K562 (cell line): ENCODE data around the gene ADK. TPM values are rescaled to one million over a fixed set of nuclear protein-coding genes. Genes with fewer than 3 reads are reported as not detected.

Experiments used
- ATAC-seq: fragments of 200-7000 bp; cut with Tn5 transposase; 3 replicates; pipeline ENCODE4 v1.9.1; 2020; ENCODE audit warnings: moderate library complexity
- BruUV-seq: library from RNA; stranded (reverse); fragments of 400-500 nt; replicated peaks from 2 replicates; lab custom pipeline; 2021; lab: Mats Ljungman, UMichigan
- CTCF ChIA-PET: fragments of 300-600 bp; formaldehyde crosslinking; extraction: SDS; loops from one replicate; lab custom pipeline; 2021; ENCODE audit warnings: low intra/inter-chr PET ratio; lab: Yijun Ruan, JAX
- POLR2A ChIA-PET: fragments of 300-600, 350-650 bp; sonication (Branson Sonifier 250); formaldehyde crosslinking; extraction: SDS; loops from one replicate; lab custom pipeline; 2021; ENCODE audit warnings: antibody characterized with exemption, inconsistent platforms; lab: Yijun Ruan, JAX
- DNase-seq, 4 experiments: peaks; one replicate each; pipeline versions ENCODE4 v3.0.0 to v3.0.0-alpha.2; 2011 to 2018; ENCODE audit warnings: low spot score in 3 of 4, mixed read lengths in 3 of 4; ENCODE audit errors: extremely low read depth in 1 of 4
- FAIRE-seq: peaks from 2 replicates; lab custom pipeline; 2011; peaks lifted over from hg19 to GRCh38; lab: Jason Lieb, UNC
- H2AFZ ChIP-seq: 2 replicates; pipeline ENCODE4 v1.6.0; 2011; ENCODE audit warnings: low read depth, low read length, control low read depth, inconsistent platforms
- H3K27ac ChIP-seq: fragments of 200-600 bp; 3 replicates; pipeline ENCODE4 v1.8.0; 2011; ENCODE audit warnings: low read depth, mild to moderate bottlenecking, control low read depth, inconsistent platforms, low read length, moderate library complexity, mixed read lengths; ENCODE audit errors: extremely low read depth
- H3K27me3 ChIP-seq, 2 experiments: fragments of 300-600 bp in 1 of 2; 2 replicates in 1 of 2; 3 replicates in 1 of 2; pipeline versions ENCODE4 v1.6.0 to v1.8.0; 2011; ENCODE audit warnings: inconsistent platforms in 2 of 2, low read length in 2 of 2, mild to moderate bottlenecking in 1 of 2, mixed read lengths in 1 of 2, moderate library complexity in 1 of 2; ENCODE audit not compliant: control insufficient read depth in 2 of 2, insufficient read depth in 2 of 2
- H3K36me3 ChIP-seq: fragments of 300-600 bp; 3 replicates; pipeline ENCODE4 v1.8.0; 2011; ENCODE audit warnings: mild to moderate bottlenecking, low read length, inconsistent platforms; ENCODE audit not compliant: control insufficient read depth, insufficient read depth
- H3K4me1 ChIP-seq, 2 experiments: fragments of 200-600 bp in 1 of 2; replicated peaks in 1 of 2; 2 replicates in 1 of 2; 3 replicates in 1 of 2; pipeline versions ENCODE4 v1.5.1 to v1.8.0; 2011; ENCODE audit warnings: inconsistent platforms in 2 of 2, low read length in 2 of 2, mild to moderate bottlenecking in 1 of 2, mixed read lengths in 1 of 2, moderate library complexity in 1 of 2; ENCODE audit not compliant: control insufficient read depth in 2 of 2, insufficient read depth in 2 of 2
- H3K4me2 ChIP-seq: 2 replicates; pipeline ENCODE4 v1.6.1; 2011; ENCODE audit warnings: low read length, control low read depth, inconsistent platforms, mixed read lengths; ENCODE audit not compliant: insufficient read depth
- H3K4me3 ChIP-seq: fragments of 200-600 bp; sonication (generic), shearing (Covaris generic); 2 replicates; pipeline ENCODE4 v1.5.1; 2016; ENCODE audit warnings: control low read depth, inconsistent platforms
- H3K79me2 ChIP-seq: fragments of 200-600 bp; 3 replicates; pipeline ENCODE4 v1.8.0; 2011; ENCODE audit warnings: low read length, inconsistent platforms; ENCODE audit not compliant: control insufficient read depth, insufficient read depth
- H3K9ac ChIP-seq, 2 experiments: 2 replicates each; pipeline versions ENCODE4 v1.6.0 to v1.6.1; 2011; ENCODE audit warnings: low read depth in 2 of 2, low read length in 2 of 2, control low read depth in 1 of 2, inconsistent platforms in 1 of 2, mild to moderate bottlenecking in 1 of 2, mixed read lengths in 1 of 2; ENCODE audit not compliant: insufficient read depth in 1 of 2
- H3K9me1 ChIP-seq: one replicate; pipeline ENCODE4 v1.6.0; 2011; ENCODE audit warnings: inconsistent platforms, mild to moderate bottlenecking, low read length, moderate library complexity; ENCODE audit not compliant: control insufficient read depth, insufficient read depth
- H3K9me3 ChIP-seq: replicated peaks from 2 replicates; pipeline ENCODE4 v1.5.1; 2011; ENCODE audit warnings: low read depth, low read length, inconsistent platforms; ENCODE audit not compliant: control insufficient read depth, insufficient read depth
- H4K20me1 ChIP-seq: replicated peaks from 2 replicates; pipeline ENCODE4 v1.6.1; 2011; ENCODE audit warnings: low read length, inconsistent platforms, mixed read lengths; ENCODE audit not compliant: control insufficient read depth, insufficient read depth
- ARID2 ChIP-seq: fragments of 450-650 bp; IDR thresholded peaks from 2 replicates; pipeline ENCODE4 v1.6.1; 2017; ENCODE audit warnings: antibody characterized with exemption, mild to moderate bottlenecking
- BCOR ChIP-seq: fragments of 450-650 bp; IDR thresholded peaks from 2 replicates; pipeline ENCODE4 v1.6.1; 2016
- DLX4 ChIP-seq: fragments of 250-450 bp; sonication (Bioruptor Pico); IDR thresholded peaks from 2 replicates; pipeline ENCODE4 v1.6.1; 2021; ENCODE audit warnings: mild to moderate bottlenecking
- ELK1 ChIP-seq: sonication (generic); formaldehyde crosslinking; IDR thresholded peaks from 2 replicates; pipeline ENCODE4 v1.8.1; 2022; ENCODE audit warnings: missing genetic modification reagents
- EWSR1 ChIP-seq: fragments of 450-650 bp; IDR thresholded peaks from 2 replicates; pipeline ENCODE4 v1.6.1; 2018; ENCODE audit warnings: borderline replicate concordance, mild to moderate bottlenecking, low read depth, moderate library complexity; ENCODE audit not compliant: partially characterized antibody
- HBP1 ChIP-seq: fragments of 450-650 bp; formaldehyde crosslinking; IDR thresholded peaks from 2 replicates; pipeline ENCODE4 v1.4.0; 2022; ENCODE audit warnings: missing genetic modification characterization
- HCFC1 ChIP-seq: IDR thresholded peaks from 2 replicates; pipeline ENCODE4 v1.6.1; 2012; ENCODE audit warnings: low read depth, low read length, improper control_type of control experiment
- HDGF ChIP-seq: fragments of 450-650 bp; IDR thresholded peaks from 2 replicates; pipeline ENCODE4 v1.6.1; 2016
- PBX2 ChIP-seq, 2 experiments: IDR thresholded peaks in 1 of 2; conservative IDR thresholded peaks in 1 of 2; 2 replicates each; pipeline ENCODE4 v1.6.1; 2016; ENCODE audit warnings: low read depth in 2 of 2, mild to moderate bottlenecking in 1 of 2, missing compliant biosample characterization in 1 of 2, missing genetic modification characterization in 1 of 2, moderate library complexity in 1 of 2
- POU5F1 ChIP-seq: fragments of 150-350 bp; IDR thresholded peaks from 2 replicates; pipeline ENCODE4 v1.6.1; 2014; ENCODE audit warnings: borderline replicate concordance, low read length, low read depth, mild to moderate bottlenecking; ENCODE audit not compliant: partially characterized antibody
- SIN3B ChIP-seq: fragments of 450-650 bp; IDR thresholded peaks from 2 replicates; pipeline ENCODE4 v1.6.1; 2017; ENCODE audit warnings: low read depth, mild to moderate bottlenecking, moderate library complexity
- ZBTB17 ChIP-seq: fragments of 450-650 bp; formaldehyde crosslinking; IDR thresholded peaks from 2 replicates; pipeline ENCODE4 v1.4.0; 2020; ENCODE audit warnings: mild to moderate bottlenecking
- ZEB2 ChIP-seq: fragments of 450-650 bp; IDR thresholded peaks from 2 replicates; pipeline ENCODE4 v1.6.1; 2016
- WGBS: fragments of 100-300 bp; shearing (Covaris generic); methylation state at CpG from one replicate; pipeline ENCODE4 v1.1.6; 2016; ENCODE audit warnings: low coverage, mixed read lengths; ENCODE audit not compliant: insufficient coverage; ENCODE audit errors: missing lambda C conversion rate; 5-methylcytosine and 5-hydroxymethylcytosine counted together
- in situ Hi-C: fragments of 300-500 bp; cut with MboI; formaldehyde crosslinking; loops from 4 replicates; pipeline ENCODE4 v1.15.0; 2018; ENCODE audit warnings: inconsistent platforms, mixed read lengths
- intact Hi-C: fragments of 100-400 bp; cut with micrococcal nuclease; formaldehyde crosslinking; loops from 2 replicates; pipeline ENCODE4 v1.14.2; 2022
- polyA plus RNA-seq, 8 experiments: library from polyadenylated mRNA; depleted of rRNA in 4 of 8; stranded (reverse) in 5 of 8; unstranded in 3 of 8; fragments of >200 nt; fragmentation: Nextera tagmentation in 2 of 8; fragmentation: Illumina TruSeq in 1 of 8; extraction: Ambion mirVana in 2 of 8; extraction: Trizol in 1 of 8; gene quantifications; 2 replicates each; pipeline versions ENCODE4 v1.2.1 to v1.2.3, GENCODE V29; 2011 to 2014; ENCODE audit warnings: inconsistent platforms in 1 of 8, missing spikeins in 1 of 8
- total RNA-seq, 7 experiments: library from RNA; depleted of rRNA in 6 of 7; stranded (reverse); fragments of >200 nt in 6 of 7; fragmentation: Illumina TruSeq in 2 of 7; extraction: Trizol in 2 of 7; gene quantifications; 2 replicates each; pipeline versions ENCODE4 v1.2.1 to v1.2.3, GENCODE V29; 2011 to 2021; ENCODE audit warnings: low replicate concordance in 1 of 7

The ADK gene
- total and polyA plus RNA-seq, 9 of the 15 experiments (the other 6 are each of a cell fraction or from before 2014, with no cell fraction given) = 54.2 to 97.8 (median 73.6) TPM

- no peak for ATAC-seq
- BruUV-seq = no TSS peak
- H3K79me2 ChIP-seq = no peaks in the 10 kb centered on the region
- H3K27ac ChIP-seq = no peak overlapping the region
- no peak overlapping the region for H3K4me2 ChIP-seq
- no peak overlapping the region for H3K9ac ChIP-seq
- ChIA-PET CTCF (no interaction called here), POLR2A (no interaction called here)
- in situ Hi-C loops (no loop called here), intact Hi-C loops (no loop called here)
- H3K4me3 ChIP-seq = no peak overlapping the region
- FAIRE-seq = no peak
- DNase-seq = no peak
- WGBS = 48% methylated on average over 2 of the region's 2 CpGs
- no peaks in the 10 kb centered on the region for H3K9me1 ChIP-seq
- peaks cover 10% of the 10 kb centered on the region for H3K9me3 ChIP-seq
- TF ChIP-seq ZBTB17 (CRISPR knock-in tag) = no peak
- TF ChIP-seq ELK1 (CRISPR knock-in tag) = no peak
- TF ChIP-seq HDGF = no peak
- no peak for TF ChIP-seq ZEB2
- TF ChIP-seq HCFC1 = no peak
- TF ChIP-seq SIN3B = no peak
- no peak for TF ChIP-seq BCOR
- no peak for TF ChIP-seq EWSR1
- TF ChIP-seq DLX4 (CRISPR knock-in tag) = no peak
- no peak for TF ChIP-seq HBP1
- TF ChIP-seq POU5F1 = no peak
- TF ChIP-seq PBX2 (CRISPR knock-in tag; IDR thresholded peaks at IDR 0.05; ENCODE audit: low read depth) = no peak
- no peak for TF ChIP-seq PBX2 (tag; conservative IDR thresholded peaks at IDR 0.05; ENCODE audit: low read depth)
- no peak for TF ChIP-seq ARID2
- no peaks in the 10 kb centered on the region for H3K4me1 ChIP-seq
- no peaks in the 10 kb centered on the region for H4K20me1 ChIP-seq
- H2AFZ ChIP-seq = no peak overlapping the region
- no peaks in the 10 kb centered on the region for H3K27me3 ChIP-seq
- peaks cover 4% of the 10 kb centered on the region; the same call in 1 of the 3 replicates for H3K36me3 ChIP-seq
These were observed 192.0 kb downstream of the ADK start for GRCh38 chr10:74342991-74343390.
